ENCODE data around the gene SORL1.

SORL1 gene

GRCh38 chr11:121578251-121578976, 126.3 kb downstream of the SORL1 start:
- DNase-seq (ENCODE audit: insufficient read length, low spot score) (no peak), FAIRE-seq (no peak)
- TF ChIP-seq POLR2A (IDR thresholded peaks at IDR 0.05; ENCODE audit: low read depth, low read length) = no peak

GRCh38 chr11:121580154-121580553, 128.0 kb downstream of the SORL1 start:
- DNase-seq (ENCODE audit: insufficient read length, low spot score) (no peak), FAIRE-seq (no peak)
- no peak for TF ChIP-seq POLR2A (IDR thresholded peaks at IDR 0.05; ENCODE audit: low read depth, low read length)

GRCh38 chr11:121581607-121582006, 129.5 kb downstream of the SORL1 start:
- DNase-seq (ENCODE audit: insufficient read length, low spot score) (no peak), FAIRE-seq (no peak)
- no peak for TF ChIP-seq POLR2A (IDR thresholded peaks at IDR 0.05; ENCODE audit: low read depth, low read length)

GRCh38 chr11:121582296-121582695, 130.2 kb downstream of the SORL1 start:
- no peak for TF ChIP-seq POLR2A (IDR thresholded peaks at IDR 0.05; ENCODE audit: low read depth, low read length)
- no peak for DNase-seq (ENCODE audit: insufficient read length, low spot score)
- FAIRE-seq = no peak

- FAIRE-seq (no peak), DNase-seq (ENCODE audit: insufficient read length, low spot score) (no peak)
- no peak for TF ChIP-seq POLR2A (IDR thresholded peaks at IDR 0.05; ENCODE audit: low read depth, low read length)
These were observed 131.7 kb downstream of the SORL1 start for GRCh38 chr11:121583825-121584224.

- TF ChIP-seq POLR2A (IDR thresholded peaks at IDR 0.05; ENCODE audit: low read depth, low read length) = no peak
- FAIRE-seq (no peak), DNase-seq (ENCODE audit: insufficient read length, low spot score) (no peak)
These were observed 134.6 kb downstream of the SORL1 start for GRCh38 chr11:121586750-121587149.

GRCh38 chr11:121587182-121587581, 135.1 kb downstream of the SORL1 start:
- no peak for TF ChIP-seq POLR2A (IDR thresholded peaks at IDR 0.05; ENCODE audit: low read depth, low read length)
- DNase-seq (ENCODE audit: insufficient read length, low spot score) (no peak), FAIRE-seq (no peak)

GRCh38 chr11:121588747-121589146, 136.6 kb downstream of the SORL1 start:
- TF ChIP-seq POLR2A (IDR thresholded peaks at IDR 0.05; ENCODE audit: low read depth, low read length) = no peak
- DNase-seq (ENCODE audit: insufficient read length, low spot score) (no peak), FAIRE-seq (no peak)

GRCh38 chr11:121589946-121590537, 137.9 kb downstream of the SORL1 start:
- DNase-seq (ENCODE audit: insufficient read length, low spot score) (no peak), FAIRE-seq (no peak)
- TF ChIP-seq POLR2A (IDR thresholded peaks at IDR 0.05; ENCODE audit: low read depth, low read length) = no peak

- DNase-seq (ENCODE audit: insufficient read length, low spot score) = no peak
- no peak for TF ChIP-seq POLR2A (IDR thresholded peaks at IDR 0.05; ENCODE audit: low read depth, low read length)
- FAIRE-seq = no peak
These were observed 138.8 kb downstream of the SORL1 start for GRCh38 chr11:121590772-121591404.

- peak; percentile 27 for DNase-seq (ENCODE audit: insufficient read length, low spot score)
- FAIRE-seq = peak; percentile 77
- TF ChIP-seq POLR2A (IDR thresholded peaks at IDR 0.05; ENCODE audit: low read depth, low read length) = no peak
These were observed 139.4 kb downstream of the SORL1 start for GRCh38 chr11:121591405-121592033.

- no peak for TF ChIP-seq POLR2A (IDR thresholded peaks at IDR 0.05; ENCODE audit: low read depth, low read length)
- FAIRE-seq (no peak), DNase-seq (ENCODE audit: insufficient read length, low spot score) (no peak)
These were observed 140.6 kb downstream of the SORL1 start for GRCh38 chr11:121592708-121593107.

GRCh38 chr11:121595717-121596161, 143.6 kb downstream of the SORL1 start:
- FAIRE-seq = peak; percentile 70

More at GRCh38 chr11:121595717-121596161, 143.6 kb downstream of the SORL1 start:
- no peak for TF ChIP-seq POLR2A (IDR thresholded peaks at IDR 0.05; ENCODE audit: low read depth, low read length)
- peak; percentile 50 for DNase-seq (ENCODE audit: insufficient read length, low spot score)
